K562 (cell line): ENCODE results near the gene PHACTR3. TPM values are rescaled to one million over a fixed set of nuclear protein-coding genes. Genes with fewer than 3 reads are reported as not detected.

ENCODE experiments used
- ATAC-seq: fragments of 200-7000 bp; cut with Tn5 transposase; 3 replicates; pipeline ENCODE4 v1.9.1; 2020; ENCODE audit warnings: moderate library complexity
- BruUV-seq: library from RNA; stranded (reverse); fragments of 400-500 nt; replicated peaks from 2 replicates; lab custom pipeline; 2021; lab: Mats Ljungman, UMichigan
- CTCF ChIA-PET: fragments of 300-600 bp; formaldehyde crosslinking; extraction: SDS; loops from one replicate; lab custom pipeline; 2021; ENCODE audit warnings: low intra/inter-chr PET ratio; lab: Yijun Ruan, JAX
- POLR2A ChIA-PET: fragments of 300-600, 350-650 bp; sonication (Branson Sonifier 250); formaldehyde crosslinking; extraction: SDS; loops from one replicate; lab custom pipeline; 2021; ENCODE audit warnings: antibody characterized with exemption, inconsistent platforms; lab: Yijun Ruan, JAX
- DNase-seq, 4 experiments: peaks; one replicate each; pipeline versions ENCODE4 v3.0.0 to v3.0.0-alpha.2; 2011 to 2018; ENCODE audit warnings: low spot score in 3 of 4, mixed read lengths in 3 of 4; ENCODE audit errors: extremely low read depth in 1 of 4
- FAIRE-seq: peaks from 2 replicates; lab custom pipeline; 2011; peaks lifted over from hg19 to GRCh38; lab: Jason Lieb, UNC
- H2AFZ ChIP-seq: 2 replicates; pipeline ENCODE4 v1.6.0; 2011; ENCODE audit warnings: low read depth, low read length, control low read depth, inconsistent platforms
- H3K27ac ChIP-seq: fragments of 200-600 bp; 3 replicates; pipeline ENCODE4 v1.8.0; 2011; ENCODE audit warnings: low read depth, mild to moderate bottlenecking, control low read depth, inconsistent platforms, low read length, moderate library complexity, mixed read lengths; ENCODE audit errors: extremely low read depth
- H3K27me3 ChIP-seq, 2 experiments: fragments of 300-600 bp in 1 of 2; 2 replicates in 1 of 2; 3 replicates in 1 of 2; pipeline versions ENCODE4 v1.6.0 to v1.8.0; 2011; ENCODE audit warnings: inconsistent platforms in 2 of 2, low read length in 2 of 2, mild to moderate bottlenecking in 1 of 2, mixed read lengths in 1 of 2, moderate library complexity in 1 of 2; ENCODE audit not compliant: control insufficient read depth in 2 of 2, insufficient read depth in 2 of 2
- H3K36me3 ChIP-seq: fragments of 300-600 bp; 3 replicates; pipeline ENCODE4 v1.8.0; 2011; ENCODE audit warnings: mild to moderate bottlenecking, low read length, inconsistent platforms; ENCODE audit not compliant: control insufficient read depth, insufficient read depth
- H3K4me1 ChIP-seq, 2 experiments: fragments of 200-600 bp in 1 of 2; replicated peaks in 1 of 2; 2 replicates in 1 of 2; 3 replicates in 1 of 2; pipeline versions ENCODE4 v1.5.1 to v1.8.0; 2011; ENCODE audit warnings: inconsistent platforms in 2 of 2, low read length in 2 of 2, mild to moderate bottlenecking in 1 of 2, mixed read lengths in 1 of 2, moderate library complexity in 1 of 2; ENCODE audit not compliant: control insufficient read depth in 2 of 2, insufficient read depth in 2 of 2
- H3K4me2 ChIP-seq: 2 replicates; pipeline ENCODE4 v1.6.1; 2011; ENCODE audit warnings: low read length, control low read depth, inconsistent platforms, mixed read lengths; ENCODE audit not compliant: insufficient read depth
- H3K4me3 ChIP-seq: fragments of 200-600 bp; sonication (generic), shearing (Covaris generic); 2 replicates; pipeline ENCODE4 v1.5.1; 2016; ENCODE audit warnings: control low read depth, inconsistent platforms
- H3K79me2 ChIP-seq: fragments of 200-600 bp; 3 replicates; pipeline ENCODE4 v1.8.0; 2011; ENCODE audit warnings: low read length, inconsistent platforms; ENCODE audit not compliant: control insufficient read depth, insufficient read depth
- H3K9ac ChIP-seq, 2 experiments: 2 replicates each; pipeline versions ENCODE4 v1.6.0 to v1.6.1; 2011; ENCODE audit warnings: low read depth in 2 of 2, low read length in 2 of 2, control low read depth in 1 of 2, inconsistent platforms in 1 of 2, mild to moderate bottlenecking in 1 of 2, mixed read lengths in 1 of 2; ENCODE audit not compliant: insufficient read depth in 1 of 2
- H3K9me1 ChIP-seq: one replicate; pipeline ENCODE4 v1.6.0; 2011; ENCODE audit warnings: inconsistent platforms, mild to moderate bottlenecking, low read length, moderate library complexity; ENCODE audit not compliant: control insufficient read depth, insufficient read depth
- H3K9me3 ChIP-seq: replicated peaks from 2 replicates; pipeline ENCODE4 v1.5.1; 2011; ENCODE audit warnings: low read depth, low read length, inconsistent platforms; ENCODE audit not compliant: control insufficient read depth, insufficient read depth
- H4K20me1 ChIP-seq: replicated peaks from 2 replicates; pipeline ENCODE4 v1.6.1; 2011; ENCODE audit warnings: low read length, inconsistent platforms, mixed read lengths; ENCODE audit not compliant: control insufficient read depth, insufficient read depth
- ASH1L ChIP-seq: fragments of 450-650 bp; IDR thresholded peaks from 2 replicates; pipeline ENCODE4 v1.6.1; 2018; ENCODE audit warnings: borderline replicate concordance, mild to moderate bottlenecking, low read depth; ENCODE audit not compliant: partially characterized antibody
- ATF1 ChIP-seq, 2 experiments: fragments of 450-650 bp in 1 of 2; IDR thresholded peaks; 2 replicates each; pipeline ENCODE4 v1.6.1; 2016; ENCODE audit warnings: missing compliant biosample characterization in 1 of 2, missing genetic modification characterization in 1 of 2
- BCL6 ChIP-seq: fragments of 250-450 bp; sonication (Bioruptor Pico); IDR thresholded peaks from 2 replicates; pipeline ENCODE4 v1.4.0; 2020
- CBX3 ChIP-seq, 2 experiments: IDR thresholded peaks; 1 replicate in 1 of 2; 2 replicates in 1 of 2; pipeline ENCODE4 v1.6.1; 2012; ENCODE audit warnings: inconsistent platforms in 2 of 2, low read length in 2 of 2, borderline replicate concordance in 1 of 2, control low read depth in 1 of 2
- CLOCK ChIP-seq: fragments of 250-450 bp; sonication (Bioruptor Pico); IDR thresholded peaks from 2 replicates; pipeline ENCODE4 v1.4.0; 2020; ENCODE audit warnings: mild to moderate bottlenecking, moderate library complexity, borderline replicate concordance
- CREBBP ChIP-seq: IDR thresholded peaks from one replicate; pipeline ENCODE4 v1.6.1; 2012; ENCODE audit warnings: low read depth, mild to moderate bottlenecking, control low read depth, inconsistent platforms, low read length
- CTBP1 ChIP-seq: fragments of 450-650 bp; IDR thresholded peaks from 2 replicates; pipeline ENCODE4 v1.6.1; 2016; ENCODE audit warnings: borderline replicate concordance
- E2F6 ChIP-seq, 2 experiments: IDR thresholded peaks; 2 replicates each; pipeline ENCODE4 v1.6.1; 2011; ENCODE audit warnings: borderline replicate concordance in 1 of 2, control low read depth in 1 of 2, low read depth in 1 of 2, low read length in 1 of 2, mild to moderate bottlenecking in 1 of 2, mixed read lengths in 1 of 2, moderate library complexity in 1 of 2; ENCODE audit not compliant: insufficient read depth in 1 of 2, insufficient read length in 1 of 2, poor library complexity in 1 of 2, severe bottlenecking in 1 of 2; ENCODE audit errors: extremely low read depth in 1 of 2
- ELF2 ChIP-seq: fragments of 250-450 bp; sonication (Bioruptor Pico); IDR thresholded peaks from 2 replicates; pipeline ENCODE4 v1.5.0; 2021; ENCODE audit warnings: mild to moderate bottlenecking
- FOSL1 ChIP-seq: fragments of 200-800 bp; sonication (Bioruptor generic); conservative IDR thresholded peaks from 2 replicates; pipeline ENCODE4 v1.6.1; 2016; ENCODE audit warnings: missing genetic modification characterization, missing compliant biosample characterization
- HDGF ChIP-seq: fragments of 450-650 bp; IDR thresholded peaks from 2 replicates; pipeline ENCODE4 v1.6.1; 2016
- HINFP ChIP-seq: fragments of 450-650 bp; conservative IDR thresholded peaks from 2 replicates; pipeline ENCODE4 v1.6.1; 2016; ENCODE audit warnings: missing genetic modification characterization, low read depth, mild to moderate bottlenecking, control low read depth, missing compliant biosample characterization
- MLLT1 ChIP-seq, 2 experiments: fragments of 450-650 bp; IDR thresholded peaks; 2 replicates each; pipeline ENCODE4 v1.6.1; 2016
- RFX7 ChIP-seq: fragments of 250-450 bp; sonication (Bioruptor Pico); IDR thresholded peaks from 2 replicates; pipeline ENCODE4 v1.5.1; 2021; ENCODE audit warnings: mild to moderate bottlenecking
- SNIP1 ChIP-seq: fragments of 450-650 bp; IDR thresholded peaks from 2 replicates; pipeline ENCODE4 v1.7.1; 2017; ENCODE audit warnings: low read depth, mild to moderate bottlenecking
- SP2 ChIP-seq: IDR thresholded peaks from 2 replicates; pipeline ENCODE4 v1.6.1; 2011; ENCODE audit warnings: mild to moderate bottlenecking, low read depth, low read length, moderate library complexity; ENCODE audit not compliant: poor library complexity, severe bottlenecking; ENCODE audit errors: extremely low read depth
- WGBS: fragments of 100-300 bp; shearing (Covaris generic); methylation state at CpG from one replicate; pipeline ENCODE4 v1.1.6; 2016; ENCODE audit warnings: low coverage, mixed read lengths; ENCODE audit not compliant: insufficient coverage; ENCODE audit errors: missing lambda C conversion rate; 5-methylcytosine and 5-hydroxymethylcytosine counted together
- in situ Hi-C: fragments of 300-500 bp; cut with MboI; formaldehyde crosslinking; loops from 4 replicates; pipeline ENCODE4 v1.15.0; 2018; ENCODE audit warnings: inconsistent platforms, mixed read lengths
- intact Hi-C: fragments of 100-400 bp; cut with micrococcal nuclease; formaldehyde crosslinking; loops from 2 replicates; pipeline ENCODE4 v1.14.2; 2022
- polyA plus RNA-seq, 8 experiments: library from polyadenylated mRNA; depleted of rRNA in 4 of 8; stranded (reverse) in 5 of 8; unstranded in 3 of 8; fragments of >200 nt; fragmentation: Nextera tagmentation in 2 of 8; fragmentation: Illumina TruSeq in 1 of 8; extraction: Ambion mirVana in 2 of 8; extraction: Trizol in 1 of 8; gene quantifications; 2 replicates each; pipeline versions ENCODE4 v1.2.1 to v1.2.3, GENCODE V29; 2011 to 2014; ENCODE audit warnings: inconsistent platforms in 1 of 8, missing spikeins in 1 of 8
- total RNA-seq, 7 experiments: library from RNA; depleted of rRNA in 6 of 7; stranded (reverse); fragments of >200 nt in 6 of 7; fragmentation: Illumina TruSeq in 2 of 7; extraction: Trizol in 2 of 7; gene quantifications; 2 replicates each; pipeline versions ENCODE4 v1.2.1 to v1.2.3, GENCODE V29; 2011 to 2021; ENCODE audit warnings: low replicate concordance in 1 of 7

PHACTR3 gene
- total and polyA plus RNA-seq, 9 of the 15 experiments (the other 6 are each of a cell fraction or from before 2014, with no cell fraction given): not detected

GRCh38 chr20:59746155-59746554 lies 141.8 kb downstream of the PHACTR3 start:
- Histone ChIP-seq H3K27ac (no peak overlapping the region), H3K9me1 (peaks cover 4% of the 10 kb centered on the region), H3K27me3 (peaks cover 14 to 47% of the 10 kb centered on the region in 2 experiments), H3K4me2 (no peak overlapping the region), H3K4me3 (no peak overlapping the region), H3K79me2 (no peaks in the 10 kb centered on the region), H3K9ac (no peak overlapping the region), H4K20me1 (peaks cover 7% of the 10 kb centered on the region), H3K9me3 (no peaks in the 10 kb centered on the region)
- intact Hi-C loops: no loop called here
- no TSS peak for BruUV-seq
- POLR2A ChIA-PET: interaction anchor here (0.6 kb wide), 1 partner anchor 1860 kb away, joined by 3 read pairs; no protein-coding TSS in a partner anchor
- CTCF ChIA-PET: no interaction called here
- TF ChIP-seq SP2: no peak
- no peak for TF ChIP-seq ELF2 (CRISPR knock-in tag)
- no peak for TF ChIP-seq CLOCK (CRISPR knock-in tag)
- no peak for TF ChIP-seq SNIP1
- no peak for TF ChIP-seq HINFP
- no peak for TF ChIP-seq MLLT1 (IDR thresholded peaks at IDR 0.05)
- no peak for TF ChIP-seq HDGF
- no peak for TF ChIP-seq BCL6 (CRISPR knock-in tag)
- TF ChIP-seq ATF1 (CRISPR knock-in tag; IDR thresholded peaks at IDR 0.05): no peak
- TF ChIP-seq ATF1 (tag; IDR thresholded peaks at IDR 0.05): no peak
- TF ChIP-seq FOSL1: no peak
- no peak for TF ChIP-seq CTBP1
- no peak for TF ChIP-seq CREBBP
- no peak for TF ChIP-seq RFX7
- TF ChIP-seq CBX3 (IDR thresholded peaks at IDR 0.05; ENCODE audit: borderline replicate concordance in 1 of 2, low read length in 2 of 2): no peak
- no peak for TF ChIP-seq ASH1L
- TF ChIP-seq E2F6 (IDR thresholded peaks at IDR 0.05; ENCODE audit: borderline replicate concordance in 1 of 2, extremely low read depth in 1 of 2, insufficient read depth in 1 of 2, insufficient read length in 1 of 2, low read depth in 1 of 2, low read length in 1 of 2, poor library complexity in 1 of 2, severe bottlenecking in 1 of 2): no peak
- TF ChIP-seq, all 486 proteins: peak for 0
- WGBS: 3% methylated on average over 4 of the region's 4 CpGs
- DNase-seq (no peak), ATAC-seq (no peak), FAIRE-seq (no peak)
- H3K36me3 ChIP-seq: no peaks in the 10 kb centered on the region
- H2AFZ ChIP-seq: no peak overlapping the region
- H3K4me1 ChIP-seq: peaks cover 0 to 4% of the 10 kb centered on the region in 2 experiments; a peak in 1 of 5 replicates
- in situ Hi-C loops: no loop called here
